GM12874 (cell line): ENCODE measurements around the gene GALNT17.

ENCODE experiments used
- CTCF ChIP-seq: IDR thresholded peaks from 2 replicates; pipeline ENCODE4 v1.5.1; 2011; ENCODE audit warnings: low read depth, mild to moderate bottlenecking, control low read depth, low read length, moderate library complexity; ENCODE audit not compliant: insufficient read depth

Gene GALNT17

GRCh38 chr7:71544816-71545215 lies 412.9 kb downstream of the GALNT17 start:
- TF ChIP-seq CTCF: no peak

- TF ChIP-seq CTCF: no peak
Measured at GRCh38 chr7:71547426-71547825, 415.5 kb downstream of the GALNT17 start.

- no peak for TF ChIP-seq CTCF
Measured at GRCh38 chr7:71548746-71549145, 416.8 kb downstream of the GALNT17 start.

GRCh38 chr7:71553306-71553705 lies 421.4 kb downstream of the GALNT17 start:
- TF ChIP-seq CTCF: no peak

GRCh38 chr7:71555758-71556157 lies 423.8 kb downstream of the GALNT17 start:
- TF ChIP-seq CTCF: no peak

- no peak for TF ChIP-seq CTCF
Measured at GRCh38 chr7:71558806-71559613, 427.1 kb downstream of the GALNT17 start.

- TF ChIP-seq CTCF: no peak
Measured at GRCh38 chr7:71560354-71560995, 428.5 kb downstream of the GALNT17 start.
